HG03521 (cell line): ENCODE measurements around the gene PRKCQ.

ENCODE experiments used
- ATAC-seq: cut with Tn5 transposase; IDR thresholded peaks from one replicate; pipeline ENCODE4 v1.9.1; 2021; ENCODE audit warnings: mild to moderate bottlenecking, moderate library complexity; ENCODE audit not compliant: unreplicated experiment

PRKCQ gene

DNA sequence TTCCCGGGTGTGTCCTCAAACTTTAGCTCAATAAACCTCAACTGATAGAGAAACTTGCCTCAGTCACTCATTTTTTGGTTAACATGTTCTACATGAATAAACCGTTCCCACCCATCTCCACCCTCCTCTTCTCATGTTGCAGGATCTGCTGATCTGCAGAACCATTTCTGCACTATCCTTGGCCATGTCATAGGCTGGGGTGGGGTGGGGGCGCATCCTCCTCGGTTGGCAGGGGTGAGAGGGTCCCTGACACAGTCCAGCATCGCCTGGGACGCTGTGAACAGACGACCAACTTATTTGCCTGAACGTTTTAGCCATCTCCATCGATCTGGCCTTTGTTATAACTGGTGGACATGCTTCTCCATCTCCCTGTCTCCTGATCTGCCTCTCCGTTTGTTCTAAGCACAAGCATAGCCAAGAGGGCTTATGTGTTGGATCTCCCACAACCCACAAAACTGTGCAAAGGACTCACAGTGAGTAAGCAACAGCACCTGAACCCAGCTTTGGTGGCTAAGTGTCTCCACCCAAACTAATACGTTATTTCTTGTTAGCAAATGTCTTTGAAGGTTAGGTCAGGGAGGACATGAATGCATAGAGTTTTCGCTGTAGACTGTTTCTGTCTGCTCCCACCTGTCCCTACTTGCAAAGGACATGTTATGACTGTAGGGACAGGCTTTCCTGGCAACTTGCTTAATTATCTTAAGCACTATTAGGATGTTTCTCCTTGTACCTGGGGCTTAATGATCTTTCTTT lies 51.7 kb downstream of the PRKCQ start:
- ATAC-seq, result no peak

DNA sequence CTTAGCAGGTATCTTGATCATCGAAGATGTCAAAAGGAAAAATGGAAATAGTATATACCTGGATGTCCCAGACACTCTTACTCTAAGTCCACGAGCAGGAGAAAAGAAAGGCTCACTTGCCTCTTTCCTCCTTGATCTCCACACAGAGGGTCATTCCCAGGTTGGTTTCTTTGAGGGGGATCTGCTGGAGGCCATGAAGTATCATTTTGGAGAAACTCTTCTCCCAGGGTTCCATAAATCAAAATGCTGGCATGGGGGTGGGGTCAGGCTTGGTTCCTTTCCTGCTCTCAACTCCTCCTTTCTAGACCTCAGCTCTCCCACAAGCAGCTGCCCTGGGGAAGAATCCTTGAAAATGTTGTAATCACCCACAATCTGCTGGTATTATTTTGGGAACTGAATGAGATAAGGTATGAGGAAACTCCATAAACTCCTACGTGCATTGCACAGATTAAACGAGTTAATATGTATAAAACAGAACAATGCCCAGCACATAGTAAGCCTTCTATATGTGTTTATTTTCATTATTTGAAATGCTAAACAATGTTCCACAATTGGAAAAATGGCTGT lies 54.4 kb downstream of the PRKCQ start:
- no peak for ATAC-seq

GRCh38 chr10:6522230-6522629 lies 57.8 kb downstream of the PRKCQ start:
- no peak for ATAC-seq

- ATAC-seq, result no peak
These were observed 59.9 kb downstream of the PRKCQ start for GRCh38 chr10:6520138-6520537.

DNA sequence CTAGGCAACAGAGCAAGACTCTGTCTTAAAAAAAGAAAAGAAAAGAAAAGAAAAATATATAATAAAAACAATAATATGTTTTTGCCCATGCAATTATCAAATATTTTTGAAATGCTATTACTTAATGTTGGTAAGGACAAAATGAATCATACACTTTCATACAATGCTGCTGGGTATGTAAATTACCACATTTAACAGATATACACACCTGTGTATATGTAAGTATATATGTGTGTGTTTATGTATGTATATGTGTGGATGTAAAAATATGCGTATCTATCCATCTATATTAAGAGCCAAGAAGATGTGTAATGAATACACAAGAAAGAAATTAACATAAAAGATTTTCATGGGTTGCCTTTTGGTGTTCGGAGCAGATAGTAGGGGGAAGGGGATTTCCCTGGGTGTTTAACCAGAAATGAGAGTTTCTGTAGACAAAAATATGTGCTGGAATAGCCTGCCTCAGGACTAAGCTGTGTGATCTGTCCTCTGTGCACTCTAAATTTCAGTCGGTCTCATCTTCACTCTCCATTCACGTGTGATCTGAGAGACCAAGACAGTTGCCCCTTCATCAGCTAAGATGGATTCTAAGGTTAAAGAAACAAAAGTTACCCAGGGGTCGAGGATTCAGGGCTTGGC lies 61.2 kb downstream of the PRKCQ start:
- ATAC-seq, result no peak

- no peak for ATAC-seq
These were observed 63.2 kb downstream of the PRKCQ start for GRCh38 chr10:6516929-6517284.

DNA sequence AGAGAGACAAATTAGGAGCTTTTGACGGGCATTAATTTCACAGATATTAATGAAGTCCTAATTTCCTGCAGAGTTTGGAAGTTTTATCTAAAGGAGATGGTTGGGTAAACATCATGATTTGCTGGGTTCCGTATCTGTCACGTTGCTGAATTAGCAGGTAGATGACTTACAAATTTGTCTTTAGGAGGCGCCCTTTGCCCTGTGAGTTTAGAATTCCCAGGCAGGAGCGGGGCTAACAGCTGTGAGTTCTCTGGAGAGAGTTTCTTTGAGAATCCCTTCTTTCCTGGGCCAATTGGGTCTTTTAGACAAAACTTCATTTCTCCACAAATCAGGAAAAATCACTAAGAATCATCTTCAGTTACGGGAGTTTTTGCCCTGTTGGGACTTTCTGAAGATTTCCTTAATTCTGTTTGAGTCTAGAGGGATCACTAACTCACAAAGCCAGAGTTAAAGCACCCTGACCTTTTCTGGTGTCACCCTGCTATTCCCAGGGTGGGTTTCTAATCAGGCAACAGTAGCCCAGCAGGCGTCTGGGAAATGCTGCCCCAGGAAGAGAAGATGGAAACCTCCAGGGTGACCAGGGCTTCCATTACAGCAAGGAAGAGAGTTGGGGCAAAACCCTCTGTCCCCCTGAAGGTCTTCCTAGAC lies 63.7 kb downstream of the PRKCQ start:
- no peak for ATAC-seq

- no peak for ATAC-seq
These were observed 65.0 kb downstream of the PRKCQ start for GRCh38 chr10:6514844-6515780.

DNA sequence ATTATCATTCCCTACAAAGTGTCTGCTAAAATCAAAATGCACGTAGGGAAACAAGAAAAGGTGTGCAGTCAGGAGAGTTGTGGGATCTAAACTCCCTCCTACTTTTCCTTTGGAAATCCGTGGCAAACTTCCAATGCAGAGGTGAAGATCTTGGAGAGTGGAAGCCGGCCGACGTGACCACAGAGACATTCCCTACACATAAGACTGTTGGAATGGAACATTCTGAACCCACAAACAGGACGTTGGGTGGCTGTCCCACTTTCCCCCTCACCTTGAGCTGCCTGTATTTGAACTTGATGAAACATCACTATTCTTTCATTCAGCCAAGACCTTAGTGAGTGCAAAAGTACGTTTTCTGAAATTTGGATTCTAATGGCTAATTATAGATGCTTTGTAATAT lies 65.9 kb downstream of the PRKCQ start:
- no peak for ATAC-seq

DNA sequence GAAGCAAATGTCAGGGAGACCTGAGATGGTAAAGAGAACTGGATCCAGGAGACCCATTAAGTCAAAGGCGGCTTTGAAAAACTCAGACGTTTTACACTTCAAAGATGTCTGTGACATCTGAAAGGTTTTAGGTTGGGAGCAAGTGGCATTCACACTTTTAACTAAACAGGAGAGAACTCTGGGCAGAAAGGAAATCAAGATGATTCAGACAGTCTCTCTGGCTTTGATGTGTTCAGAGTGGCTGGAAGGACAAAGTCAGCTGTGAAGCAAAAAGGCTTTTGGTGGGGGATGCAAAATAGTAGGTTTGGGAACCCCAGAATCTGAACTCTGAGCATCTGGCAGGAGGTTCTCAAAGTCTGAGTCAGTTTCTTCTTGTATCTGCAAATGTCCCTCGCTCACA lies 66.6 kb downstream of the PRKCQ start:
- ATAC-seq, result no peak

DNA sequence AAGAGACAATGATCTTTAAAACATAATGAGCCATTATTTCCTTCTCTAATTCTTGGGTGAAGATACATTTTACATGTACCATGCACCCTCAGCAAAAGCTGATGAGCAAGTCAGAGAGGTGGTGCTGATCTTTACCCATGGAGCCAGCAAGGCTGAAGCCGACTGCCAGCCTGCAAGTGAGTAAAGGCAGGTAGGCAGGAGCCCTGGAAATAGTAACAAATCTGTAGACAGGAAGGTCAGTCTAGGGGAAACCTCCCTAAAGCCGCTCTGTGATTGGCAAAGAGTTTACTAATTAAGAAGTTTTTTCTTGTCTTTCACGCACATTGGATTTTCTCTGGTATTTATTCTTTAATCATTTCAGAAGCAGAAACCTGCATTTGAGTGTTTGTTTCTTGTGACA lies 67.9 kb downstream of the PRKCQ start:
- no peak for ATAC-seq

GRCh38 chr10:6511347-6511746 lies 68.7 kb downstream of the PRKCQ start:
- ATAC-seq, result no peak

DNA sequence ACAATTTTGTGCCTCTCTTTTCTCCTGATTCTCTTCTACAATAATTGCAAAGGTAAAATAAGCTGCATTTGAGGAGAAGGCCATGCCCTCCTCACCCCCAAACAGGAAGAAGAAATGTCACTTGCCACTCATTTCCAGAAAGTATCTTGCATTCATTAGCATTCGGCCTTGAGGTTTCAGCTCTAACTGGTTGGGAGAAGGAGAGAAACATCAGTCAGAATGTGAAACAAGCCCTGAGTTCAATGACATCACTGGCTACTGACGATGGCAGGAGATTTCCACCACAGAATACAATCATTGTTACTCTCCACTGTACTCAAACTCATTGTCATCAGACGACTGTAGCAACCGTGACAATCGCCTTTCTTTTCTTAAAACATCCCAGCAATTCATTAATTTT lies 72.8 kb downstream of the PRKCQ start:
- ATAC-seq, result no peak

- ATAC-seq, result no peak
These were observed 74.8 kb downstream of the PRKCQ start for GRCh38 chr10:6505300-6505699.

- ATAC-seq, result no peak
These were observed 75.8 kb downstream of the PRKCQ start for GRCh38 chr10:6504296-6504695.

GRCh38 chr10:6503171-6503570 lies 76.9 kb downstream of the PRKCQ start:
- ATAC-seq, result no peak

DNA sequence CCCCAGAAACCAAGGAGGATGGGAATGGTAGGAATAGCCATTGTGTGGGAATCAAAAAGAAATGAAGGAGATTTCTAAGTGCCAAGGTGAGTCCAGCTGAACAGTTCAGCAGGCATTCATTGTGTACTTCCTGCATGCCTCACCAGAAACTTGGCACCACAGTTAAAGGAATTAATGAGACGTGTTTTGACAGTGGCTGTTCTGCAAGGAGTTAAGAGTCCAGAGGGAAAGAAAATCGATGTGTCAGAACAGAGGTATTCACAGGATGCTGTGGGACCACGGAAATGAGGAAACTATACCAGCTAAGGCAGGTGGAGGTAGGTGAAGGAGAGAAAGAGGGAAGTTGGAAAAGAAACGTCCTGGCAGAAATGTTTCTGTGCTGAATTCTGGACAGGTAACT lies 78.1 kb downstream of the PRKCQ start:
- ATAC-seq, result no peak

GRCh38 chr10:6499974-6500373 lies 80.1 kb downstream of the PRKCQ start:
- no peak for ATAC-seq

GRCh38 chr10:6498771-6499170 lies 81.3 kb downstream of the PRKCQ start:
- no peak for ATAC-seq

DNA sequence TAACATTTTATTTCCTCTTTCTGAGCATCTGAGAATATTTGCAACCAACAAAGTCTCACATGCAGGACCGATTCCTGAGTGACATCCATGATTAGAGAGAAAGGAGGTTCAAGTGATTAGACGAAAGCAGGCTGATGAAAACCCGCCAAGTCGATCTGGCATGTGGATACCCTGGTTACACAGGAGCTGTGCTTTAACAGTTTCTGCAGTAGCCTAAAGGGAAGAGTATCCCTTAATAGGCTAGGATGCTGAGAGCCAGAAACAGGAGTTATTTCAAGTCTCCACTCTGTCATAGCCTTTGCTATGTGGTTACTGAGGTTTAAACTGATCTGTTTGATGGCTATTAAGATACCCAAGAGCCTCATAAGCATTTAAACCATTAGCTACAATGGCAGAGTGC lies 82.5 kb downstream of the PRKCQ start:
- ATAC-seq, result no peak
